HG02981 (cell line): Measurements from ENCODE around the gene SLC35E4.
"Not testable (repeated sequence)": the region's sequence is repeated elsewhere in the genome, so short reads cannot be mapped to it uniquely, and the experiment has no call there.

Source experiments
- ATAC-seq: cut with Tn5 transposase; IDR thresholded peaks from one replicate; pipeline ENCODE4 v1.9.1; 2021; ENCODE audit warnings: mild to moderate bottlenecking, moderate library complexity; ENCODE audit not compliant: unreplicated experiment

The SLC35E4 gene

GRCh38 chr22:30635273-30636225, at the start of gene SLC35E4:
TSS of gene SLC35E4 (plus strand) at chr22:30635781. CDS start at chr22:30636451, 670 bp downstream.
- ATAC-seq, result peak; percentile 58

- ATAC-seq, result no peak
Measured at GRCh38 chr22:30586414-30586813, 49.2 kb upstream of the SLC35E4 start.

GRCh38 chr22:30591191-30591587, 44.4 kb upstream of the SLC35E4 start:
- no peak for ATAC-seq

- peak; percentile 96 for ATAC-seq
Measured at GRCh38 chr22:30591588-30592359, 43.8 kb upstream of the SLC35E4 start, which contains the start of gene PES1. TSS of gene PES1 (minus strand) at chr22:30591910. CDS start at chr22:30591833, 77 bp downstream.

GRCh38 chr22:30592360-30592713, 43.2 kb upstream of the SLC35E4 start:
- ATAC-seq, result not testable (repeated sequence)

- no peak for ATAC-seq
Measured at GRCh38 chr22:30596199-30596598, 39.4 kb upstream of the SLC35E4 start.

- no peak for ATAC-seq
Measured at GRCh38 chr22:30596886-30597285, 38.7 kb upstream of the SLC35E4 start.

- no peak for ATAC-seq
Measured at GRCh38 chr22:30598986-30599385, 36.6 kb upstream of the SLC35E4 start.

GRCh38 chr22:30600921-30601320, 34.7 kb upstream of the SLC35E4 start:
- ATAC-seq, result no peak

- no peak for ATAC-seq
Measured at GRCh38 chr22:30601464-30601863, 34.1 kb upstream of the SLC35E4 start.

- ATAC-seq, result no peak
Measured at GRCh38 chr22:30602049-30602448, 33.5 kb upstream of the SLC35E4 start.

GRCh38 chr22:30603801-30604200, 31.8 kb upstream of the SLC35E4 start:
- ATAC-seq, result no peak

GRCh38 chr22:30604723-30605122, 30.9 kb upstream of the SLC35E4 start:
- no peak for ATAC-seq

GRCh38 chr22:30605449-30606110, 30.0 kb upstream of the SLC35E4 start:
- ATAC-seq, result no peak

GRCh38 chr22:30606455-30607299, 28.9 kb upstream of the SLC35E4 start, which contains the start of gene TCN2:
TSS of gene TCN2 (plus strand) at chr22:30607174. CDS start at chr22:30607332, 158 bp downstream.
- peak; percentile 38 for ATAC-seq

- ATAC-seq, result no peak
Measured at GRCh38 chr22:30607300-30607930, 28.2 kb upstream of the SLC35E4 start.

- no peak for ATAC-seq
Measured at GRCh38 chr22:30607939-30608338, 27.6 kb upstream of the SLC35E4 start.

- ATAC-seq, result peak; percentile 32
Measured at GRCh38 chr22:30609260-30610185, 26.1 kb upstream of the SLC35E4 start.

- ATAC-seq, result no peak
Measured at GRCh38 chr22:30610299-30610698, 25.3 kb upstream of the SLC35E4 start.
